A673 (cell line): ENCODE data around the gene SLCO1A2. TPM values are rescaled to one million over a fixed set of nuclear protein-coding genes. Genes with fewer than 3 reads are reported as not detected.

Experiments used
- BruUV-seq: library from RNA; stranded (reverse); fragments of 400-500 nt; replicated peaks from 2 replicates; lab custom pipeline; 2021; lab: Mats Ljungman, UMichigan
- CTCF ChIA-PET: fragments of 300-600 bp; sonication (Branson Sonifier 250); formaldehyde crosslinking; loops from one replicate; lab custom pipeline; 2022; ENCODE audit warnings: antibody characterized with exemption; lab: Charles Lee
- POLR2A ChIA-PET: fragments of 300-600 bp; sonication (Branson Sonifier 250); formaldehyde crosslinking; loops from one replicate; lab custom pipeline; 2022; ENCODE audit warnings: antibody characterized with exemption; ENCODE audit not compliant: low non-redundant PET; lab: Charles Lee
- DNase-seq: peaks from one replicate; pipeline ENCODE4 v3.0.0-alpha.2; 2015; ENCODE audit warnings: low spot score
- H3K27ac ChIP-seq: fragments of 200-600 bp; sonication (generic); 2 replicates; pipeline ENCODE4 v1.5.1; 2016; ENCODE audit warnings: mixed run types, low read depth, mild to moderate bottlenecking, mixed read lengths, antibody characterized with exemption, low read length; ENCODE audit not compliant: poor library complexity, severe bottlenecking
- H3K27me3 ChIP-seq: fragments of 200-600 bp; sonication (generic); replicated peaks from 2 replicates; pipeline ENCODE4 v1.6.1; 2017; ENCODE audit warnings: mixed run types, low read depth, mild to moderate bottlenecking, mixed read lengths, antibody characterized with exemption, low read length; ENCODE audit not compliant: insufficient read depth, poor library complexity
- H3K36me3 ChIP-seq: fragments of 200-600 bp; sonication (generic); 2 replicates; pipeline ENCODE4 v1.6.1; 2016; ENCODE audit warnings: mixed run types, mild to moderate bottlenecking, mixed read lengths, antibody characterized with exemption, low read length; ENCODE audit not compliant: insufficient read depth, poor library complexity, severe bottlenecking
- H3K4me1 ChIP-seq: fragments of 200-600 bp; sonication (generic); 2 replicates; pipeline ENCODE4 v1.6.1; 2017; ENCODE audit warnings: mixed run types, mild to moderate bottlenecking, mixed read lengths, antibody characterized with exemption, low read length; ENCODE audit not compliant: insufficient read depth, poor library complexity, severe bottlenecking
- H3K4me3 ChIP-seq: fragments of 200-600 bp; sonication (generic); 2 replicates; pipeline ENCODE4 v1.5.1; 2016; ENCODE audit warnings: low read depth, mixed run types, mild to moderate bottlenecking, mixed read lengths, low read length; ENCODE audit not compliant: poor library complexity, severe bottlenecking
- H3K9me3 ChIP-seq: fragments of 200-600 bp; sonication (generic); 2 replicates; pipeline ENCODE4 v1.6.1; 2016; ENCODE audit warnings: mixed run types, low read depth, mild to moderate bottlenecking, mixed read lengths, antibody characterized with exemption, low read length; ENCODE audit not compliant: poor library complexity, severe bottlenecking
- EZH2 ChIP-seq: fragments of 200-600 bp; sonication (generic); IDR thresholded peaks from 2 replicates; pipeline ENCODE4 v1.6.1; 2017; ENCODE audit warnings: borderline replicate concordance, low read depth, mild to moderate bottlenecking, mixed read lengths, antibody characterized with exemption, low read length; ENCODE audit not compliant: poor library complexity, severe bottlenecking
- intact Hi-C: fragments of 100-400 bp; cut with micrococcal nuclease; formaldehyde crosslinking; loops from one replicate; pipeline ENCODE4 v1.10.0; 2022; ENCODE audit not compliant: unreplicated experiment
- total RNA-seq: library from RNA; stranded (reverse); gene quantifications from 2 replicates; pipeline ENCODE4 v1.2.3, GENCODE V29; 2021
- TF ChIP-seq, protein P1 (sequence below): fragments of 300-800, 200-600 bp; sonication (generic); conservative IDR thresholded peaks from 2 replicates; pipeline ENCODE4 v1.5.1; 2017; ENCODE audit warnings: low read depth, mild to moderate bottlenecking, antibody characterized with exemption, low read length, moderate library complexity, mixed read lengths

Gene SLCO1A2
- total RNA-seq, 1 experiment from 2014 or later, result not detected

DNA sequence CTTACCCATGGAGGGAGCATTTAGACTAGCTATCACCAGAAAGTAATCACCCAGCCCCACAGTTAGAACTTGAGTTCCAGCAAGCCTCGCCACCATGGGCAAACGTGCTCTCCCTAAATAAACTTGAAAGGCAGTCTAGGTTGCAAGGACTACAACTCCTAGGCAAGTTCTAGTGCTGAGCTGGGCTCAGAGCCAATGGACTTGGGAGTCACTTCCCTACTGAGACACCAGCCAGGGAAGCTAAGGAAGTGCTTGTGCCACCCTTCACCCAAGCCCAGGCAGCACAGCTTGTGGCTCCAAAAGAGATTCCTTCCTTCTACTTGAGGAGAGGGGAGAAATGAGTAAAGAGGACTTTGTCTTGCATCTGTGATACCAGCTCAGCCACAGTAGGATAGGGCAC, 57.9 kb downstream of the SLCO1A2 start:
- no peaks in the 10 kb centered on the region for H3K9me3 ChIP-seq
- CTCF ChIA-PET, result no interaction called here
- peak; percentile 15 for DNase-seq
- POLR2A ChIA-PET, result no interaction called here
- intact Hi-C loops, result no loop called here
- H3K4me1 ChIP-seq, result no peaks in the 10 kb centered on the region
- peaks cover 6% of the 10 kb centered on the region for H3K27me3 ChIP-seq
- TF ChIP-seq, protein P1, sequence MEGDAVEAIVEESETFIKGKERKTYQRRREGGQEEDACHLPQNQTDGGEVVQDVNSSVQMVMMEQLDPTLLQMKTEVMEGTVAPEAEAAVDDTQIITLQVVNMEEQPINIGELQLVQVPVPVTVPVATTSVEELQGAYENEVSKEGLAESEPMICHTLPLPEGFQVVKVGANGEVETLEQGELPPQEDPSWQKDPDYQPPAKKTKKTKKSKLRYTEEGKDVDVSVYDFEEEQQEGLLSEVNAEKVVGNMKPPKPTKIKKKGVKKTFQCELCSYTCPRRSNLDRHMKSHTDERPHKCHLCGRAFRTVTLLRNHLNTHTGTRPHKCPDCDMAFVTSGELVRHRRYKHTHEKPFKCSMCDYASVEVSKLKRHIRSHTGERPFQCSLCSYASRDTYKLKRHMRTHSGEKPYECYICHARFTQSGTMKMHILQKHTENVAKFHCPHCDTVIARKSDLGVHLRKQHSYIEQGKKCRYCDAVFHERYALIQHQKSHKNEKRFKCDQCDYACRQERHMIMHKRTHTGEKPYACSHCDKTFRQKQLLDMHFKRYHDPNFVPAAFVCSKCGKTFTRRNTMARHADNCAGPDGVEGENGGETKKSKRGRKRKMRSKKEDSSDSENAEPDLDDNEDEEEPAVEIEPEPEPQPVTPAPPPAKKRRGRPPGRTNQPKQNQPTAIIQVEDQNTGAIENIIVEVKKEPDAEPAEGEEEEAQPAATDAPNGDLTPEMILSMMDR, result no peak
- no peak for TF ChIP-seq EZH2
- BruUV-seq, result no TSS peak
- no peak overlapping the region for H3K27ac ChIP-seq
- H3K36me3 ChIP-seq, result no peaks in the 10 kb centered on the region
- no peak overlapping the region for H3K4me3 ChIP-seq

DNA sequence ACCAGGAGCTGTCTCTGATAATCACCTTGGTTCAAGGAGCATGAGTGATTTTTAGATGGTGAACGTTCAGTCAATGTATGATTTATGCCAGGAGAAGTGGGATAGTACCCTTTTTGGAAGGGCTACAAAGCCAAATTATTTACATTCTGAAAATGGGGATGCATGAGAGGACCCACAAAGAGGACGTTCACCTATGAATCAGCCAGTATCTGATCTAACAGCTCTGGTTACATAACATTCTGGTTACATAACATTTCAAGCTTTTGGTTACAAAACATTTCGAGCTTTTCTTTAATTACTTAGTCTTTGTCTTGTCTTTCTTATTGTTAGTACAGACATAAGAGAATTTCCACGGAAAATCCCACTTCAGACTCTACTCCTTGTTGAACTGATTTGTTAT, 68.8 kb downstream of the SLCO1A2 start:
- BruUV-seq, result no TSS peak
- intact Hi-C loops, result no loop called here
- TF ChIP-seq, protein P1, result no peak
- TF ChIP-seq EZH2, result no peak
- ChIA-PET CTCF (no interaction called here), POLR2A (no interaction called here)
- Histone ChIP-seq H3K36me3 (no peaks in the 10 kb centered on the region), H3K27me3 (peaks cover 6% of the 10 kb centered on the region), H3K4me3 (no peak overlapping the region), H3K4me1 (no peaks in the 10 kb centered on the region), H3K9me3 (no peaks in the 10 kb centered on the region), H3K27ac (no peak overlapping the region)
- DNase-seq, result no peak

DNA sequence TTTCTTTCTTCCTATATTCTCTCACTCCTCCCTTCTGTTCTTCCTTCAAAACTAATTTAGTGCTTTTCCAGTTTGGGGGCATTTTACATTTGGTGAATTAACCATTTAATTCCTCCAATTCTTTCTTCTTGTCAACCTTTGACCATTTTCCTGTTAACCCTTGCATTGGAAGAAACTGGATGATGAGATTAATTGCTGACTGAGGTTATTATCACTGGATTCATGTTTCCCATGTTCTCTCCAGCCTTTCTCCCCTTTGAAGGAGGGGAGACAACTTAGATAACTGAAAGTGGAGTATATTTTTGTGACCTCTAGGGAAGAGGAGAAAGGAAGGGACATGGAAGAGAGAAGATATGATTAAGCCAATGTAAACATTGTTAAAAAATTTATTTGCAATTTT, 70.5 kb downstream of the SLCO1A2 start:
- Histone ChIP-seq H3K4me3 (no peak overlapping the region), H3K27ac (no peak overlapping the region), H3K36me3 (no peaks in the 10 kb centered on the region), H3K9me3 (no peaks in the 10 kb centered on the region), H3K27me3 (peaks cover 6% of the 10 kb centered on the region), H3K4me1 (no peaks in the 10 kb centered on the region)
- TF ChIP-seq, protein P1, result no peak
- no peak for TF ChIP-seq EZH2
- POLR2A ChIA-PET, result no interaction called here
- BruUV-seq, result no TSS peak
- CTCF ChIA-PET, result no interaction called here
- DNase-seq, result no peak
- intact Hi-C loops, result no loop called here
